DND-41 (cell line): ENCODE measurements around the gene HS3ST6.

Experiments
- CTCF ChIP-seq: IDR thresholded peaks from 2 replicates; pipeline ENCODE4 v1.5.1; 2012; ENCODE audit warnings: borderline replicate concordance, low read length, moderate library complexity, mild to moderate bottlenecking; ENCODE audit not compliant: poor library complexity, severe bottlenecking; ENCODE audit errors: extremely low read depth
- EZH2 ChIP-seq: IDR thresholded peaks from 3 replicates; pipeline ENCODE4 v1.6.1; 2012; ENCODE audit warnings: borderline replicate concordance, low read depth, mild to moderate bottlenecking, moderate library complexity, low read length, inconsistent platforms; ENCODE audit not compliant: severe bottlenecking

DNA sequence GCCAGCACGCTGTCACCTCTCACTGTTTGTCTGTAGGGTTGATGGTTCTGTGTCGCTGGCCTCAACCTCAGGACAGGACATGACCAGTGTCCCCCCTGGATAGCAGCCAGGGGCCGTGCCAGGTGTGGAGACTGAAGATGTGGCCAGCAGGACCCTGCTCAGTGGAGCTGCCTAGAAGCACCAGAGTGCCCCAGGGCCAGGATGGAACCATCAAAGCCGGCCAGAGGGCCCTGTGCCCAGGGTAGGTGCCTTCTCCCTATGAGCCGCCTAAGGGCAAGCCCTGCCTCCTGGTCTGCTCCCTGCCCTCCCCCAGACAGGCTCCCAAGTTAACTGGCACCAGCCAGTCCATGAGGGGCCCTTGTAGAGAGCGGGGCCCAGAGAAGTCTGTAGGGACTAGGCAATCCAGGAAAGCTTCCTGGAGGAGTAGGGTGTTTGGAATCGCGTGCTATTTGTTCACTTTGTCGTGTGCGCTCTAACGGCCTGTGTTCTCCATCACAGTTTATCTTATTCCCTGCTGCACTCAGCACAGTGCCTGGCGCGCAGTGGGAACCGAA lies 40.6 kb upstream of the HS3ST6 start:
- TF ChIP-seq CTCF: no peak
- no peak for TF ChIP-seq EZH2
